SK-N-MC (cell line): Measurements from ENCODE around the gene SKIC2.
"Not testable (repeated sequence)": the region's sequence is repeated elsewhere in the genome, so short reads cannot be mapped to it uniquely, and the experiment has no call there.

Experiments
- EZH2 ChIP-seq: fragments of 200-600 bp; sonication (generic); IDR thresholded peaks from one replicate; pipeline ENCODE4 v1.6.1; 2017; ENCODE audit warnings: antibody characterized with exemption
- FOXP2 ChIP-seq: optimal IDR thresholded peaks from 2 replicates; pipeline ENCODE3; 2011; ENCODE audit warnings: mild to moderate bottlenecking, moderate library complexity; ENCODE audit not compliant: insufficient read depth; ENCODE audit errors: extremely low read length, control extremely low read depth
- POLR2AphosphoS5 ChIP-seq: IDR thresholded peaks from 2 replicates; pipeline ENCODE4 v1.6.1; 2012; ENCODE audit warnings: mild to moderate bottlenecking, low read depth, low read length, borderline replicate concordance

GRCh38 chr6:31996385-31996784 lies 37.4 kb downstream of the SKIC2 start:
- not testable (repeated sequence) for TF ChIP-seq EZH2, POLR2AphosphoS5, FOXP2
